NCI-H345 treated with DMSO at 0.1 percent for 48 hours (cell line): ENCODE results near the gene ZRANB1.
A peak's percentile ranks its signal among the peaks of the same experiment; 100 is the strongest.
"Not testable (repeated sequence)": the region's sequence is repeated elsewhere in the genome, so short reads cannot be mapped to it uniquely, and the experiment has no call there.

Experiments used
- DNase-seq: peaks from one replicate; lab custom pipeline; 2025; ENCODE audit not compliant: unreplicated experiment; lab: John Stamatoyannopoulos, UW

The ZRANB1 gene

GRCh38 chr10:124941823-124942222 is at the start of gene ZRANB1:
ZRANB1 (plus strand) TSS chr10:124942123; CDS start chr10:124942494, 371 bp downstream.
- DNase-seq, result no peak

GRCh38 chr10:124892905-124893304 is 49.0 kb upstream of the ZRANB1 start:
- DNase-seq, result no peak

- DNase-seq, result no peak
Observed at GRCh38 chr10:124894569-124895215, 47.2 kb upstream of the ZRANB1 start.

- no peak for DNase-seq
Observed at GRCh38 chr10:124896751-124897150, 45.2 kb upstream of the ZRANB1 start.

- no peak for DNase-seq
Observed at GRCh38 chr10:124898471-124898870, 43.5 kb upstream of the ZRANB1 start.

- DNase-seq, result no peak
Observed at GRCh38 chr10:124899151-124899550, 42.8 kb upstream of the ZRANB1 start.

GRCh38 chr10:124902462-124902861 is 39.5 kb upstream of the ZRANB1 start:
- DNase-seq, result no peak

GRCh38 chr10:124903111-124903510 is 38.8 kb upstream of the ZRANB1 start:
- no peak for DNase-seq

GRCh38 chr10:124904796-124905195 is 37.1 kb upstream of the ZRANB1 start:
- DNase-seq, result no peak

- DNase-seq, result no peak
Observed at GRCh38 chr10:124906551-124907001, 35.3 kb upstream of the ZRANB1 start.

- DNase-seq, result no peak
Observed at GRCh38 chr10:124909563-124909962, 32.4 kb upstream of the ZRANB1 start.

GRCh38 chr10:124911124-124912067 is 30.5 kb upstream of the ZRANB1 start:
- no peak for DNase-seq

- DNase-seq, result no peak
Observed at GRCh38 chr10:124912101-124912886, 29.6 kb upstream of the ZRANB1 start.

- DNase-seq, result no peak
Observed at GRCh38 chr10:124913167-124913566, 28.8 kb upstream of the ZRANB1 start.

- DNase-seq, result not testable (repeated sequence)
Observed at GRCh38 chr10:124914398-124914797, 27.5 kb upstream of the ZRANB1 start.

- no peak for DNase-seq
Observed at GRCh38 chr10:124916098-124916584, 25.8 kb upstream of the ZRANB1 start.

GRCh38 chr10:124916585-124917427 is 25.1 kb upstream of the ZRANB1 start:
- peak; percentile 67 for DNase-seq

- no peak for DNase-seq
Observed at GRCh38 chr10:124917428-124918190, 24.3 kb upstream of the ZRANB1 start.

GRCh38 chr10:124918191-124918830 is 23.6 kb upstream of the ZRANB1 start:
- no peak for DNase-seq
